Cardiac fibroblast (primary cell): Measurements from ENCODE around the gene PCSK5.

Source experiments
- DNase-seq, 2 donors: peaks; one replicate each; pipeline versions ENCODE4 v3.0.0 to v3.0.0-alpha.2; 2010; ENCODE audit warnings: low read depth in 2 of 2
- H3K4me3 ChIP-seq, 2 donors: replicated peaks in 1 of 2; 1 replicate in 1 of 2; 2 replicates in 1 of 2; pipeline ENCODE4 v1.5.1; 2011; ENCODE audit warnings: low read depth in 2 of 2, low read length in 2 of 2, mild to moderate bottlenecking in 2 of 2, moderate library complexity in 1 of 2
- CTCF ChIP-seq: IDR thresholded peaks from one replicate; pipeline ENCODE4 v1.5.1; 2011; ENCODE audit warnings: low read depth, mild to moderate bottlenecking, low read length, inconsistent platforms

PCSK5 gene

GRCh38 chr9:76161541-76161940 is 271.1 kb downstream of the PCSK5 start:
- peak; percentile 74 to 82 for DNase-seq
- no peak overlapping the region for H3K4me3 ChIP-seq
- TF ChIP-seq CTCF = no peak

GRCh38 chr9:76162086-76162730 is 271.7 kb downstream of the PCSK5 start:
- H3K4me3 ChIP-seq = no peak overlapping the region
- DNase-seq = peak in 1 of 2 donors; percentile 12
- no peak for TF ChIP-seq CTCF

GRCh38 chr9:76162751-76163500 is 272.5 kb downstream of the PCSK5 start:
- H3K4me3 ChIP-seq = no peak overlapping the region
- no peak for TF ChIP-seq CTCF
- DNase-seq = peak in 1 of 2 donors; percentile 42

- no peak overlapping the region for H3K4me3 ChIP-seq
- no peak for TF ChIP-seq CTCF
Measured at GRCh38 chr9:76166526-76166925, 276.1 kb downstream of the PCSK5 start.

GRCh38 chr9:76176171-76176570 is 285.7 kb downstream of the PCSK5 start:
- no peak for TF ChIP-seq CTCF
- DNase-seq = no peak

More at GRCh38 chr9:76166526-76166925, 276.1 kb downstream of the PCSK5 start:
- DNase-seq = no peak

GRCh38 chr9:76177931-76178330 is 287.5 kb downstream of the PCSK5 start:
- no peak for TF ChIP-seq CTCF
- H3K4me3 ChIP-seq = no peak overlapping the region
- no peak for DNase-seq

More at GRCh38 chr9:76176171-76176570, 285.7 kb downstream of the PCSK5 start:
- no peak overlapping the region for H3K4me3 ChIP-seq
